Measurements from ENCODE around the gene REXO1. TPM values are rescaled to one million over a fixed set of nuclear protein-coding genes. Genes with fewer than 3 reads are reported as not detected.

The REXO1 gene
- total and polyA plus RNA-seq, 2 donors (not counting 3 experiments of a cell fraction or from before 2014, with no cell fraction given) = 41.1 to 56.9 TPM

DNA sequence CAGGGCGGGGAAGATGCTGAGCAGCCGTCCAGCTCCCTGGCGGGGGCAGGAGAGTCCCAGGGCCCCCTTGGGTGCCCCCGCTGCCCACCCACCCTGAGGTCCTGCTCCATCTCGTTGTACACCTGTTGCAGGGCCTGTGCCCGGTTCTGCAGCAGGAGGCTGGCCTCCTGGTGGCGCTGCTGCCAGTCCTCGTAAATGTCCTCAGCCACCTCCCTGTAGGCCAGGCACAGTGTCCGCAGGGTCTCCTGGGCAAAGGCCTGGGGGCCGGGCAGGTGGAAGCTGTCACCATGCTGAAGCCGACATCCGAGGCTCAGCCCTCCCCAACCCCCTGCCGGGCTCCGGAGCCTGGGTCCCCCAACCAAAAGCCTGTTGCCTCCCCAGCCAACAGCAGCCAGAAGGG, 56.4 kb downstream of the REXO1 start:
- no peaks in the 10 kb centered on the region for H3K4me1 ChIP-seq (ENCODE audit: control insufficient read depth, extremely low read depth, insufficient read depth, low read length)
- H3K36me3 ChIP-seq (ENCODE audit: control insufficient read depth in 2 of 2, extremely low read depth in 1 of 2, insufficient read depth in 2 of 2, low read length in 2 of 2) = no peaks in the 10 kb centered on the region
- H3K9me3 ChIP-seq (replicated peaks; ENCODE audit: control insufficient read depth, insufficient read depth, low read length) = no peaks in the 10 kb centered on the region
- CTCF ChIA-PET = interaction anchor here (0.6 to 5.6 kb wide), 4 partner anchors 24 to 245 kb away, joined by 3 to 38 read pairs (median 12); no protein-coding TSS in a partner anchor
- H3K9me1 ChIP-seq (replicated peaks; ENCODE audit: control insufficient read depth, extremely low read depth, insufficient read depth, low read length) = no peaks in the 10 kb centered on the region
- dilution Hi-C loops (cut with MboI; ENCODE audit: extremely low pct_ligation_motif_present, low sequenced_read_pairs) (no loop called here), intact Hi-C loops (cut with micrococcal nuclease) (no loop called here)
- H4K20me1 ChIP-seq (replicated peaks; ENCODE audit: control insufficient read depth, extremely low read depth, insufficient read depth, low read length) = no peaks in the 10 kb centered on the region
- no peak overlapping the region for H3K9ac ChIP-seq (replicated peaks; ENCODE audit: extremely low read depth, insufficient read depth, low read length)
- no TSS peak for BruUV-seq (replicated peaks)
- no peak overlapping the region for H2AFZ ChIP-seq (ENCODE audit: low read depth, low read length)
- H3K4me2 ChIP-seq (ENCODE audit: insufficient read depth, low read length) = no peak overlapping the region
- H3K27me3 ChIP-seq (ENCODE audit: control insufficient read depth in 2 of 2, insufficient read depth in 2 of 2, low read length in 2 of 2) = no peaks in the 10 kb centered on the region
- TF ChIP-seq FOS (IDR thresholded peaks at IDR 0.05; ENCODE audit: borderline replicate concordance, insufficient read depth, low read length) (no peak), MYC (IDR thresholded peaks at IDR 0.05; ENCODE audit: low read depth, low read length) (no peak), GATA2 (IDR thresholded peaks at IDR 0.05; ENCODE audit: insufficient read depth, insufficient read length, low read depth, low read length) (no peak)
- TF ChIP-seq, protein P1, sequence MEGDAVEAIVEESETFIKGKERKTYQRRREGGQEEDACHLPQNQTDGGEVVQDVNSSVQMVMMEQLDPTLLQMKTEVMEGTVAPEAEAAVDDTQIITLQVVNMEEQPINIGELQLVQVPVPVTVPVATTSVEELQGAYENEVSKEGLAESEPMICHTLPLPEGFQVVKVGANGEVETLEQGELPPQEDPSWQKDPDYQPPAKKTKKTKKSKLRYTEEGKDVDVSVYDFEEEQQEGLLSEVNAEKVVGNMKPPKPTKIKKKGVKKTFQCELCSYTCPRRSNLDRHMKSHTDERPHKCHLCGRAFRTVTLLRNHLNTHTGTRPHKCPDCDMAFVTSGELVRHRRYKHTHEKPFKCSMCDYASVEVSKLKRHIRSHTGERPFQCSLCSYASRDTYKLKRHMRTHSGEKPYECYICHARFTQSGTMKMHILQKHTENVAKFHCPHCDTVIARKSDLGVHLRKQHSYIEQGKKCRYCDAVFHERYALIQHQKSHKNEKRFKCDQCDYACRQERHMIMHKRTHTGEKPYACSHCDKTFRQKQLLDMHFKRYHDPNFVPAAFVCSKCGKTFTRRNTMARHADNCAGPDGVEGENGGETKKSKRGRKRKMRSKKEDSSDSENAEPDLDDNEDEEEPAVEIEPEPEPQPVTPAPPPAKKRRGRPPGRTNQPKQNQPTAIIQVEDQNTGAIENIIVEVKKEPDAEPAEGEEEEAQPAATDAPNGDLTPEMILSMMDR (IDR thresholded peaks at IDR 0.05; ENCODE audit: extremely low read depth in 1 of 2, insufficient read depth in 1 of 2, low read depth in 1 of 2, low read length in 2 of 2) = no peak
- POLR2A ChIA-PET = interaction anchor here (1.2 kb wide), 1 partner anchor 26 kb away, joined by 5 read pairs; no protein-coding TSS in a partner anchor
- no peak overlapping the region for H3K4me3 ChIP-seq (replicated peaks in 1 of 3; ENCODE audit: insufficient read depth in 1 of 3, low read depth in 1 of 3, low read length in 3 of 3)
- no peak for DNase-seq (ENCODE audit: low read depth, low spot score)
- FAIRE-seq = no peak
- no peak overlapping the region for H3K27ac ChIP-seq (ENCODE audit: insufficient read depth, low read depth, low read length)
- H3K79me2 ChIP-seq (ENCODE audit: control insufficient read depth, insufficient read depth, low read length) = no peaks in the 10 kb centered on the region

DNA sequence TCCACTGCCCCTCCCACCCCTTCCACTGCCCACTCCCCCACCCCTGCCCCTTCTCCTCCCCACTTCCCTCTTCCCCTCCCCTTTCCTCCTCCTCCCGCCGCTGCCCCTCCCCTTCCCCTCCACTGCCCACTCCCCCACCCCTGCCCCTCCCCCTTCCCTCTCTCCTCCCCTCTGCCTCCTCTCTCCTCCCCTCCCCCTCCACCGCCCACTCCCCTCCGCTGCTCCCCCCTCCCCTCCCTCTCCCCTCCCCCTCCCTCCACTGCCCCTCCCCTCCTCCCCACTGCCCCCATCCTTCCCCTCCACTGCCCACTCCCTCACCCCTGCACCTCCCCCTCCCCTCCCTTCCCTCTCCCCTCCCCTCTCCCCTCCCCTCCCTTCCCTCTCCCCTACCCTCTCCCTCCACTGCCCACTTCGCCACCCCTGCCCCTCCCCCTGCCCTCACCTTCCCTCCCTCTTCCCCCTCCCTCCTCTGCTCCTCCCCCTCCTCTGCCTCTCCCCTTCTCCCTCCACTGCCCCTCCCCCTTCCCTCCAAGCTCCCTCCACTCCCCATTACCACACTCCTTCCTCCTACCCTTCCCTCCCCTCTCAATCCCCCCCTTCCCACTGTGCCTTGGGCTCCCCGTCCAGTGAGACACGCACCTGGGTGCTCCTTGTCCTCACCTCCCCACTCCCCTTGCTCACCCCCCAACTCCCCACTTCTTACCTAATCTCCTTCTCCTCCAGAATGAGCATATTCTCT, 58.1 kb downstream of the REXO1 start:
- dilution Hi-C loops (cut with MboI; ENCODE audit: extremely low pct_ligation_motif_present, low sequenced_read_pairs) = no loop called here

More for the DNA sequence above, 58.1 kb downstream of the REXO1 start:
- H3K9ac ChIP-seq (replicated peaks; ENCODE audit: extremely low read depth, insufficient read depth, low read length) = no peak overlapping the region
- no peaks in the 10 kb centered on the region for H3K9me1 ChIP-seq (replicated peaks; ENCODE audit: control insufficient read depth, extremely low read depth, insufficient read depth, low read length)
- no peak overlapping the region for H3K4me3 ChIP-seq (replicated peaks in 1 of 3; ENCODE audit: insufficient read depth in 1 of 3, low read depth in 1 of 3, low read length in 3 of 3)
- H3K4me1 ChIP-seq (ENCODE audit: control insufficient read depth, extremely low read depth, insufficient read depth, low read length) = no peaks in the 10 kb centered on the region
- no peaks in the 10 kb centered on the region for H3K79me2 ChIP-seq (ENCODE audit: control insufficient read depth, insufficient read depth, low read length)
- no peaks in the 10 kb centered on the region for H3K27me3 ChIP-seq (ENCODE audit: control insufficient read depth in 2 of 2, insufficient read depth in 2 of 2, low read length in 2 of 2)
- no peak overlapping the region for H3K27ac ChIP-seq (ENCODE audit: insufficient read depth, low read depth, low read length)
- H4K20me1 ChIP-seq (replicated peaks; ENCODE audit: control insufficient read depth, extremely low read depth, insufficient read depth, low read length) = no peaks in the 10 kb centered on the region
- no peak overlapping the region for H3K4me2 ChIP-seq (ENCODE audit: insufficient read depth, low read length)
- BruUV-seq (replicated peaks) = no TSS peak
- no peaks in the 10 kb centered on the region for H3K9me3 ChIP-seq (replicated peaks; ENCODE audit: control insufficient read depth, insufficient read depth, low read length)
- intact Hi-C loops (cut with micrococcal nuclease) = no loop called here
- H2AFZ ChIP-seq (ENCODE audit: low read depth, low read length) = no peak overlapping the region
- CTCF ChIA-PET = interaction anchor here (0.7 to 2.8 kb wide), 4 partner anchors 8 to 43 kb away, joined by 3 to 15 read pairs (median 9); no protein-coding TSS in a partner anchor
- H3K36me3 ChIP-seq (ENCODE audit: control insufficient read depth in 2 of 2, extremely low read depth in 1 of 2, insufficient read depth in 2 of 2, low read length in 2 of 2) = no peaks in the 10 kb centered on the region
- DNase-seq (ENCODE audit: low read depth, low spot score) (no peak), FAIRE-seq (no peak)
- no peak for TF ChIP-seq JUN (IDR thresholded peaks at IDR 0.05; ENCODE audit: borderline replicate concordance, insufficient read depth, insufficient read length, low read depth)
- no peak for TF ChIP-seq EZH2 (IDR thresholded peaks at IDR 0.05; ENCODE audit: borderline replicate concordance, low read depth, low read length, severe bottlenecking)
- no peak for TF ChIP-seq POLR2A (IDR thresholded peaks at IDR 0.05; ENCODE audit: low read depth, low read length)
- no peak for TF ChIP-seq MYC (IDR thresholded peaks at IDR 0.05; ENCODE audit: low read depth, low read length)
- TF ChIP-seq, protein P1 (IDR thresholded peaks at IDR 0.05; ENCODE audit: extremely low read depth in 1 of 2, insufficient read depth in 1 of 2, low read depth in 1 of 2, low read length in 2 of 2) = no peak
- TF ChIP-seq POLR2AphosphoS5 (IDR thresholded peaks at IDR 0.05; ENCODE audit: insufficient read depth, low read depth, low read length) = no peak
- TF ChIP-seq, protein P2, sequence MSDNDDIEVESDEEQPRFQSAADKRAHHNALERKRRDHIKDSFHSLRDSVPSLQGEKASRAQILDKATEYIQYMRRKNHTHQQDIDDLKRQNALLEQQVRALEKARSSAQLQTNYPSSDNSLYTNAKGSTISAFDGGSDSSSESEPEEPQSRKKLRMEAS (IDR thresholded peaks at IDR 0.05; ENCODE audit: insufficient read depth, insufficient read length) = no peak
- TF ChIP-seq FOS (IDR thresholded peaks at IDR 0.05; ENCODE audit: borderline replicate concordance, insufficient read depth, low read length) = no peak
- no peak for TF ChIP-seq GATA2 (IDR thresholded peaks at IDR 0.05; ENCODE audit: insufficient read depth, insufficient read length, low read depth, low read length)
- POLR2A ChIA-PET = no interaction called here

All from endothelial cell of umbilical vein (primary cell).